ENCODE data around the gene TMEM88.
"Not testable (repeated sequence)": the region's sequence is repeated elsewhere in the genome, so short reads cannot be mapped to it uniquely, and the experiment has no call there.

Gene TMEM88

GRCh38 chr17:7854851-7855659 lies at the start of gene TMEM88:
TSS of gene TMEM88 (plus strand) at chr17:7855066. CDS start at chr17:7855075, 9 bp downstream.
- no peak for DNase-seq

GRCh38 chr17:7806587-7806986 lies 48.3 kb upstream of the TMEM88 start:
- no peak for DNase-seq

GRCh38 chr17:7807206-7807605 lies 47.7 kb upstream of the TMEM88 start:
- DNase-seq: no peak

GRCh38 chr17:7809086-7809790 lies 45.6 kb upstream of the TMEM88 start:
- DNase-seq: no peak

GRCh38 chr17:7809791-7810343 lies 45.0 kb upstream of the TMEM88 start:
- not testable (repeated sequence) for DNase-seq

GRCh38 chr17:7811251-7811650 lies 43.6 kb upstream of the TMEM88 start:
- DNase-seq: no peak

GRCh38 chr17:7814969-7815368 lies 39.9 kb upstream of the TMEM88 start:
- no peak for DNase-seq

- no peak for DNase-seq
Measured at GRCh38 chr17:7816926-7817642, 37.8 kb upstream of the TMEM88 start.

- no peak for DNase-seq
Measured at GRCh38 chr17:7817643-7817964, 37.3 kb upstream of the TMEM88 start.

- no peak for DNase-seq
Measured at GRCh38 chr17:7818026-7818425, 36.8 kb upstream of the TMEM88 start.

GRCh38 chr17:7818746-7819645 lies 35.9 kb upstream of the TMEM88 start:
- no peak for DNase-seq

- no peak for DNase-seq
Measured at GRCh38 chr17:7820231-7820630, 34.6 kb upstream of the TMEM88 start.

- no peak for DNase-seq
Measured at GRCh38 chr17:7822126-7822525, 32.7 kb upstream of the TMEM88 start.

GRCh38 chr17:7823581-7824001 lies 31.3 kb upstream of the TMEM88 start:
- DNase-seq: no peak

- no peak for DNase-seq
Measured at GRCh38 chr17:7824021-7824924, 30.6 kb upstream of the TMEM88 start.

- DNase-seq: no peak
Measured at GRCh38 chr17:7825206-7825990, 29.5 kb upstream of the TMEM88 start.

- no peak for DNase-seq
Measured at GRCh38 chr17:7830616-7831015, 24.2 kb upstream of the TMEM88 start.

- no peak for DNase-seq
Measured at GRCh38 chr17:7831233-7831632, 23.6 kb upstream of the TMEM88 start.

- DNase-seq: no peak
Measured at GRCh38 chr17:7832431-7832830, 22.4 kb upstream of the TMEM88 start.

GRCh38 chr17:7833011-7833794 lies 21.7 kb upstream of the TMEM88 start:
- no peak for DNase-seq

Measured in activated gamma-delta T cell treated with Interleukin-2 at 50 U/mL for 16 hours (primary cell).